Measurements from ENCODE around the gene DMD.

Gene DMD

DNA sequence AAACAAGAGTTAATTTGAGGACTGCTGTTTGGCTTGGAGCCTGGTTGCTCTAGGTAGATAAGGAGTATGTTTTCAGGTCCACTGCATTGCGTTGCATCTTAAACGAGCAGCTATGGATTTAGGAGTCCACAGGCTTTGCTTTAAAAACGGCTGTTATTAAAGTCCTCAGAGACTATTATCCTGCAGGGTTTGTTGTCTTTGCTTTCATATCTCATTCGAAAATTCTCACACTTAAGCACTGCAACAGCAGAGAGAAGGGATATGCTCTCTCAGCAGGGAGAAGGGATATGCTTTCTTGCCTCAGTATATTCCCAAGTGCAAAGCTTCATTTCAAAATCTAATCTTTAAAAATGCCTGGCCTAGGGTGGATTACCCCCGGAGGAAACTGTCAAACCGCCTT, 1694.8 kb downstream of the DMD start:
- no peak for DNase-seq (ENCODE audit: low spot score)
- Histone ChIP-seq H3K4me3 (no peak overlapping the region), H3K27ac (no peak overlapping the region)
- TF ChIP-seq, protein P1, sequence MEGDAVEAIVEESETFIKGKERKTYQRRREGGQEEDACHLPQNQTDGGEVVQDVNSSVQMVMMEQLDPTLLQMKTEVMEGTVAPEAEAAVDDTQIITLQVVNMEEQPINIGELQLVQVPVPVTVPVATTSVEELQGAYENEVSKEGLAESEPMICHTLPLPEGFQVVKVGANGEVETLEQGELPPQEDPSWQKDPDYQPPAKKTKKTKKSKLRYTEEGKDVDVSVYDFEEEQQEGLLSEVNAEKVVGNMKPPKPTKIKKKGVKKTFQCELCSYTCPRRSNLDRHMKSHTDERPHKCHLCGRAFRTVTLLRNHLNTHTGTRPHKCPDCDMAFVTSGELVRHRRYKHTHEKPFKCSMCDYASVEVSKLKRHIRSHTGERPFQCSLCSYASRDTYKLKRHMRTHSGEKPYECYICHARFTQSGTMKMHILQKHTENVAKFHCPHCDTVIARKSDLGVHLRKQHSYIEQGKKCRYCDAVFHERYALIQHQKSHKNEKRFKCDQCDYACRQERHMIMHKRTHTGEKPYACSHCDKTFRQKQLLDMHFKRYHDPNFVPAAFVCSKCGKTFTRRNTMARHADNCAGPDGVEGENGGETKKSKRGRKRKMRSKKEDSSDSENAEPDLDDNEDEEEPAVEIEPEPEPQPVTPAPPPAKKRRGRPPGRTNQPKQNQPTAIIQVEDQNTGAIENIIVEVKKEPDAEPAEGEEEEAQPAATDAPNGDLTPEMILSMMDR (IDR thresholded peaks at IDR 0.05) = no peak

GRCh38 chrX:31508338-31508737, 1703.0 kb downstream of the DMD start:
- no peak for DNase-seq (ENCODE audit: low spot score)
- TF ChIP-seq, protein P1 (IDR thresholded peaks at IDR 0.05) = no peak
- Histone ChIP-seq H3K27ac (no peak overlapping the region), H3K4me3 (no peak overlapping the region)

GRCh38 chrX:31506928-31507327, 1704.4 kb downstream of the DMD start:
- no peak overlapping the region for H3K27ac ChIP-seq
- TF ChIP-seq, protein P1 (IDR thresholded peaks at IDR 0.05) = no peak
- H3K4me3 ChIP-seq = no peak overlapping the region
- DNase-seq (ENCODE audit: low spot score) = no peak

- TF ChIP-seq, protein P1 (IDR thresholded peaks at IDR 0.05) = no peak
- no peak overlapping the region for H3K4me3 ChIP-seq
- no peak for DNase-seq (ENCODE audit: low spot score)
- H3K27ac ChIP-seq = no peak overlapping the region
These were observed 1705.0 kb downstream of the DMD start for GRCh38 chrX:31506360-31506759.

DNA sequence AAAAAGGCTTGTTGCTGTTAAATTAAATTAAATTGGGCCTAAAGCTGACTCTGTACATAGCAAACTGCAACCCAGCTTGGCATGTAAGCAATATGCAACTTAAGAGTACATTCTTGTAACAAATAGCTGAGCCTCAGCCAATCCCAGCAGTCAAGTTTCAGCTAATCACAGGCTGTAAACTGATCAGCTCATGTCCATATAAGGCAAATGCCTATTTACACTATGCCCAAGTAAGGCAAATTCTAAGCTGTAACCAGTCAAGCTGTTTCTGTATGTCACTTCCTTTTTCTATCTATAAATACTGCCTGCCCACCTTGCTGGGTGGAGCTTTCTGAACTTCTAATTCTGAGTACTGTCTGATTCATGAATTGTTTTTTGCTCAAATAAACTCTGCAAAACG, 1710.4 kb downstream of the DMD start:
- no peak for DNase-seq (ENCODE audit: low spot score)
- H3K27ac ChIP-seq = no peak overlapping the region
- no peak overlapping the region for H3K4me3 ChIP-seq
- TF ChIP-seq, protein P1 (IDR thresholded peaks at IDR 0.05) = no peak

GRCh38 chrX:31499109-31499508, 1712.2 kb downstream of the DMD start:
- TF ChIP-seq, protein P1 (IDR thresholded peaks at IDR 0.05) = no peak
- Histone ChIP-seq H3K27ac (no peak overlapping the region), H3K4me3 (no peak overlapping the region)
- DNase-seq (ENCODE audit: low spot score) = no peak

DNA sequence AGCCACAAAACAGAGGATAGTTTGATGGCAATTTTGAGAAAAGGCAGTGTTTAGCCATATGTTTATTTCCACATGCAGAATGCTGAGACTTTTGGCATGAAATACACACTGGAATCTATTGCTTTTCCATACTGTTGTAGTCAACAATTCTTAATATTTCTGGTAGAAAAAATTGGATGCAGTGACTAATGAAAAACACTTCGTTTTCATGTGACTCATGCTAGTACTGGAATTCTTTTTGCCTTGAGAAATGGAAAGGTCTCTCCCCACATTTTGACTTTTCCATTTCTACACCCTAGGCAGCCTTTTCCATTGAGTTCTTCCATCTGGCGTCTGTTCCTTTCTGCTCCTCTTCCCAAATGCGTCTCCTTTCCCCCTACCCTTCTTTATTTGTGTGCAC, 1714.3 kb downstream of the DMD start:
- no peak overlapping the region for H3K27ac ChIP-seq
- no peak for DNase-seq (ENCODE audit: low spot score)
- TF ChIP-seq, protein P1 (IDR thresholded peaks at IDR 0.05) = no peak
- H3K4me3 ChIP-seq = no peak overlapping the region
